ENCODE data around the gene SOX14. TPM values are rescaled to one million over a fixed set of nuclear protein-coding genes. Genes with fewer than 3 reads are reported as not detected.

SOX14 gene
- not detected for total RNA-seq
- not detected for total RNA-seq (2013)

DNA sequence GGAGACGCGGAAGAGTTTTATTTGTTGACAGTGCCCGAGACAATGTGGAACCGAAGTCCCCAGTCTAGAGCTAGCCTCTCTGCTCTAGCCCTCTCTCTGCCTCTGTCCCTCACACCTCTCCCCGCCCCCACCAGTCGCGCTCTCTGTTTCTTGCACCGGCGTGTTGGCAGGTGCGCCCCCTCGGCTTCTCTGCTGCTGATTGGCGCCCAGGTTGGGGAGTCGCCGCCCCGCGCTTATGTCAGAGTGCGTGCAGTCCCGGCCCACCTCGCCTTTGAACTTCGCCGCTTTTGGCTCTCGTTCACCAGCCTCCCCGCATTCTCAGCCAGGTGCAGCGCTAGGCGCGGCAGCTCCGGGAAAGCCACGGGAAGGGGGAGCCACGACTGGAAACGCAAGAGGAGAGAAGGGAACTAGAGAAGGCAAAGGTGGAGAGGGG lies at the start of gene SOX14:
SOX14 (plus strand) TSS at position 315 of the 433 bp plus-strand sequence. CDS start 470 bp downstream, outside the sequence.
- Histone ChIP-seq H3K27ac (ENCODE audit: low read length) (no peak within 1 kb of the TSS), H3K9me3 (ENCODE audit: control insufficient read depth, insufficient read depth, low read length) (no peaks in the 10 kb centered on the region), H3K4me1 (ENCODE audit: control insufficient read depth, insufficient read depth, low read length) (no peaks in the 10 kb centered on the region), H3K36me3 (ENCODE audit: control insufficient read depth, insufficient read depth, low read length) (no peaks in the 10 kb centered on the region), H3K4me3 (ENCODE audit: low read length) (no peak within 1 kb of the TSS), H3K27me3 (ENCODE audit: control insufficient read depth, insufficient read depth, low read length) (peaks cover 21% of the 10 kb centered on the region)
- Mint-ChIP-seq H3K4me3 (no peak within 1 kb of the TSS), H3K9me3 (no peaks in the 10 kb centered on the region), H3K27ac (no peak within 1 kb of the TSS), H3K36me3 (peaks cover 8% of the 10 kb centered on the region), H3K4me1 (no peaks in the 10 kb centered on the region), H3K27me3 (ENCODE audit: low read depth in 2 of 2) (peaks cover 59 to 68% of the 10 kb centered on the region in 2 donors)
- intact Hi-C loops (cut with micrococcal nuclease): no loop called here
- no peak for ATAC-seq
- 3% methylated on average over 30 of the region's 30 CpGs for WGBS (ENCODE audit: insufficient coverage)
- DNase-seq: no peak
- TF ChIP-seq, protein P1, sequence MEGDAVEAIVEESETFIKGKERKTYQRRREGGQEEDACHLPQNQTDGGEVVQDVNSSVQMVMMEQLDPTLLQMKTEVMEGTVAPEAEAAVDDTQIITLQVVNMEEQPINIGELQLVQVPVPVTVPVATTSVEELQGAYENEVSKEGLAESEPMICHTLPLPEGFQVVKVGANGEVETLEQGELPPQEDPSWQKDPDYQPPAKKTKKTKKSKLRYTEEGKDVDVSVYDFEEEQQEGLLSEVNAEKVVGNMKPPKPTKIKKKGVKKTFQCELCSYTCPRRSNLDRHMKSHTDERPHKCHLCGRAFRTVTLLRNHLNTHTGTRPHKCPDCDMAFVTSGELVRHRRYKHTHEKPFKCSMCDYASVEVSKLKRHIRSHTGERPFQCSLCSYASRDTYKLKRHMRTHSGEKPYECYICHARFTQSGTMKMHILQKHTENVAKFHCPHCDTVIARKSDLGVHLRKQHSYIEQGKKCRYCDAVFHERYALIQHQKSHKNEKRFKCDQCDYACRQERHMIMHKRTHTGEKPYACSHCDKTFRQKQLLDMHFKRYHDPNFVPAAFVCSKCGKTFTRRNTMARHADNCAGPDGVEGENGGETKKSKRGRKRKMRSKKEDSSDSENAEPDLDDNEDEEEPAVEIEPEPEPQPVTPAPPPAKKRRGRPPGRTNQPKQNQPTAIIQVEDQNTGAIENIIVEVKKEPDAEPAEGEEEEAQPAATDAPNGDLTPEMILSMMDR (IDR thresholded peaks at IDR 0.05): no peak

DNA sequence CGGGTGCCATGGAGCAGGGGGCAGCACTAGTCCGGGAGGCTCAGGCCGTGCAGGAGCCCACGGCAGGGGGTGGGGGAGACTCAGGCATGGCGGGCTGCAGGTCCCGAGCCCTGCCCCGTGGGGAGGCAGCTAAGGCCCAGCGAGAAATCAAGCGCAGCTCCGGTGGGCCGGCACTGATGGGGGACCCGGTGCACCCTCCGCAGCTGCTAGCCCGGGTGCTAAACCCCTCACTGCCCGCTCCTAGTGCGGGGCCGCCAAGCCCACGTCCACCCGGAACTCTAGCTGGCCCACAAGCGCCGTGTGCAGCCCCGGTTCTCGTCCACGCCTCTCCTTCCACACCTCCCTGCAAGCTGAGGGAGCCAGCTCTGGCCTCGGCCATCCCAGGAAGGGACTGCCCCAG lies 49.6 kb upstream of the SOX14 start:
- H3K27ac ChIP-seq (ENCODE audit: low read length): no peak overlapping the region
- Mint-ChIP-seq H3K9me3 (peaks cover 12 to 13% of the 10 kb centered on the region in 2 donors), H3K27ac (no peak overlapping the region), H3K4me3 (no peak overlapping the region), H3K27me3 (ENCODE audit: low read depth in 2 of 2) (no peaks in the 10 kb centered on the region), H3K4me1 (no peaks in the 10 kb centered on the region), H3K36me3 (no peaks in the 10 kb centered on the region)
- TF ChIP-seq, protein P1 (IDR thresholded peaks at IDR 0.05): no peak
- no peaks in the 10 kb centered on the region for H3K4me1 ChIP-seq (ENCODE audit: control insufficient read depth, insufficient read depth, low read length)
- intact Hi-C loops (cut with micrococcal nuclease): no loop called here
- H3K27me3 ChIP-seq (ENCODE audit: control insufficient read depth, insufficient read depth, low read length): no peaks in the 10 kb centered on the region
- DNase-seq (no peak), ATAC-seq (no peak)
- H3K9me3 ChIP-seq (ENCODE audit: control insufficient read depth, insufficient read depth, low read length): no peaks in the 10 kb centered on the region
- WGBS (ENCODE audit: insufficient coverage): 89% methylated on average over 25 of the region's 25 CpGs
- no peak overlapping the region for H3K4me3 ChIP-seq (ENCODE audit: low read length)
- no peaks in the 10 kb centered on the region for H3K36me3 ChIP-seq (ENCODE audit: control insufficient read depth, insufficient read depth, low read length)

DNA sequence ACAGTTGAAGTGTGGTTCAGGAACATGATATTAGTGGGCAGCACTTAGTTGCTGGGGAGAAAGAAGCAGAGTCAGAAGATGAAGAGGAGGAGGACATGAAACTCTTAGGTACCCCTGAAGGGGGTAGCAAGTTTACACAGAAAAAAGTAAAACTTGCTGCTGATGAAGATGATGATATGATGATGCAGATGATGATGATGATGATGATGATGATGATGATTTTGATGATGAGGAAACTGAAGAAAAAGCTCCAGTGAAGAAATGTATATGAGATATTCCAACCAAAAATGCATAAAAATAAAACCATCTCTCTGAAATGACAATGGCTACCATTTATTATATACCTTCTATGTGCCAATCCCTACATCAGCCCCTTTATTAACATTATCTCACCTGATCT lies 39.9 kb upstream of the SOX14 start:
- H3K4me1 ChIP-seq (ENCODE audit: control insufficient read depth, insufficient read depth, low read length): no peaks in the 10 kb centered on the region
- Mint-ChIP-seq H3K27ac (no peak overlapping the region), H3K4me3 (no peak overlapping the region), H3K4me1 (no peaks in the 10 kb centered on the region), H3K9me3 (peaks cover 13 to 17% of the 10 kb centered on the region in 2 donors), H3K27me3 (ENCODE audit: low read depth in 2 of 2) (no peaks in the 10 kb centered on the region), H3K36me3 (no peaks in the 10 kb centered on the region)
- H3K36me3 ChIP-seq (ENCODE audit: control insufficient read depth, insufficient read depth, low read length): no peaks in the 10 kb centered on the region
- intact Hi-C loops (cut with micrococcal nuclease): no loop called here
- no peak for ATAC-seq
- H3K27ac ChIP-seq (ENCODE audit: low read length): no peak overlapping the region
- H3K9me3 ChIP-seq (ENCODE audit: control insufficient read depth, insufficient read depth, low read length): no peaks in the 10 kb centered on the region
- no peak overlapping the region for H3K4me3 ChIP-seq (ENCODE audit: low read length)
- TF ChIP-seq, protein P1 (IDR thresholded peaks at IDR 0.05): no peak
- H3K27me3 ChIP-seq (ENCODE audit: control insufficient read depth, insufficient read depth, low read length): no peaks in the 10 kb centered on the region
- DNase-seq: no peak

DNA sequence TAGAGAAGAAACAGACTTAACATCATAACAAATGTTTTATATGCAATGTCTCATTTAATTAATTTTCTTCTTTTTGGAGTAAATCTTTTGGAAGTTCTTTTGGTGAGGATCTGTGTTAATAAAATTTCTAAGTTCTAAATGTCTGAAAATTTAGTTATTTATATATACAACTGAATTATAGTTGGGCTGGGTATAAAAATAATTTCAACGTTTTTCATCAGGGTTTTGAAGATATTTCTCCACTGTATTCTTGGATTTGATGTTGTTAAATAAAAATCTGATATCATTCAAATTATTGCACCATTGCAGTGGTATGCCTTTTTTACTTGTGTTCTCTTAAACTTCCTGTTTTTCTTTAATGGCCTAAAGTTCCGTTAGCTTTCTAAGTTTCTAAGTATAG lies 26.9 kb upstream of the SOX14 start:
- Mint-ChIP-seq H3K4me3 (no peak overlapping the region), H3K4me1 (no peaks in the 10 kb centered on the region), H3K9me3 (peaks cover 18 to 20% of the 10 kb centered on the region in 2 donors), H3K27me3 (ENCODE audit: low read depth in 2 of 2) (no peaks in the 10 kb centered on the region), H3K27ac (no peak overlapping the region), H3K36me3 (no peaks in the 10 kb centered on the region)
- no peaks in the 10 kb centered on the region for H3K36me3 ChIP-seq (ENCODE audit: control insufficient read depth, insufficient read depth, low read length)
- WGBS (ENCODE audit: insufficient coverage): no CpG with 5 or more reads among the region's 2 CpGs
- no peak for DNase-seq
- no peak overlapping the region for H3K27ac ChIP-seq (ENCODE audit: low read length)
- TF ChIP-seq, protein P1 (IDR thresholded peaks at IDR 0.05): no peak
- ATAC-seq: no peak
- intact Hi-C loops (cut with micrococcal nuclease): no loop called here
- no peaks in the 10 kb centered on the region for H3K9me3 ChIP-seq (ENCODE audit: control insufficient read depth, insufficient read depth, low read length)
- H3K4me3 ChIP-seq (ENCODE audit: low read length): no peak overlapping the region
- no peaks in the 10 kb centered on the region for H3K4me1 ChIP-seq (ENCODE audit: control insufficient read depth, insufficient read depth, low read length)
- no peaks in the 10 kb centered on the region for H3K27me3 ChIP-seq (ENCODE audit: control insufficient read depth, insufficient read depth, low read length)
